ENCODE results near the gene ATF2. TPM values are rescaled to one million over a fixed set of nuclear protein-coding genes. Genes with fewer than 3 reads are reported as not detected.
A peak's percentile ranks its signal among the peaks of the same experiment; 100 is the strongest.
"Not testable (repeated sequence)": the region's sequence is repeated elsewhere in the genome, so short reads cannot be mapped to it uniquely, and the experiment has no call there.

The ATF2 gene
- total RNA-seq, 1 donor from 2014 or later: 21.8 TPM

GRCh38 chr2:175123254-175123653, 44.7 kb downstream of the ATF2 start:
- intact Hi-C loops (cut with DNase I): no loop called here
- DNase-seq (no peak), ATAC-seq (ENCODE audit: poor library complexity) (no peak)

- peak; percentile 67 for ATAC-seq (ENCODE audit: poor library complexity)
- DNase-seq: no peak
- intact Hi-C loops (cut with DNase I): loop anchor here (5.0 kb wide), 1 partner anchor 71 kb away; the partner anchor contains the start of gene ATP5MC3
Observed at GRCh38 chr2:175111200-175111657, 56.8 kb downstream of the ATF2 start.

- ATAC-seq (ENCODE audit: poor library complexity); intact Hi-C loops (cut with DNase I); DNase-seq: not testable (repeated sequence)
Observed at GRCh38 chr2:175108091-175108490, 59.9 kb downstream of the ATF2 start.

GRCh38 chr2:175107146-175107545, 60.9 kb downstream of the ATF2 start:
- no peak for ATAC-seq (ENCODE audit: poor library complexity)
- no peak for DNase-seq
- intact Hi-C loops (cut with DNase I): no loop called here

GRCh38 chr2:175103191-175103590, 64.8 kb downstream of the ATF2 start:
- ATAC-seq (ENCODE audit: poor library complexity): no peak
- no peak for DNase-seq
- intact Hi-C loops (cut with DNase I): no loop called here

- no peak for ATAC-seq (ENCODE audit: poor library complexity)
- DNase-seq: no peak
- intact Hi-C loops (cut with DNase I): no loop called here
Observed at GRCh38 chr2:175101514-175101913, 66.5 kb downstream of the ATF2 start.

GRCh38 chr2:175097297-175097696, 70.7 kb downstream of the ATF2 start:
- ATAC-seq (ENCODE audit: poor library complexity) (no peak), DNase-seq (no peak)

GRCh38 chr2:175084117-175084516, 83.9 kb downstream of the ATF2 start:
- intact Hi-C loops (cut with DNase I); ATAC-seq (ENCODE audit: poor library complexity): not testable (repeated sequence)

More at GRCh38 chr2:175097297-175097696, 70.7 kb downstream of the ATF2 start:
- intact Hi-C loops (cut with DNase I): no loop called here

GRCh38 chr2:175080479-175080878, 87.5 kb downstream of the ATF2 start:
- DNase-seq (no peak), ATAC-seq (ENCODE audit: poor library complexity) (no peak)
- intact Hi-C loops (cut with DNase I): no loop called here

More at GRCh38 chr2:175084117-175084516, 83.9 kb downstream of the ATF2 start:
- not testable (repeated sequence) for DNase-seq

- intact Hi-C loops (cut with DNase I): no loop called here
- no peak for ATAC-seq (ENCODE audit: poor library complexity)
Observed at GRCh38 chr2:175076272-175076671, 91.7 kb downstream of the ATF2 start.

GRCh38 chr2:175074478-175074877, 93.5 kb downstream of the ATF2 start:
- ATAC-seq (ENCODE audit: poor library complexity) (no peak), DNase-seq (no peak)
- intact Hi-C loops (cut with DNase I): no loop called here

More at GRCh38 chr2:175076272-175076671, 91.7 kb downstream of the ATF2 start:
- no peak for DNase-seq

- intact Hi-C loops (cut with DNase I): no loop called here
- ATAC-seq (ENCODE audit: poor library complexity): no peak
- no peak for DNase-seq
Observed at GRCh38 chr2:175068534-175068933, 99.5 kb downstream of the ATF2 start.

GRCh38 chr2:175066411-175066810, 101.6 kb downstream of the ATF2 start:
- intact Hi-C loops (cut with DNase I): no loop called here
- DNase-seq (no peak), ATAC-seq (ENCODE audit: poor library complexity) (no peak)

- DNase-seq (no peak), ATAC-seq (ENCODE audit: poor library complexity) (no peak)
- intact Hi-C loops (cut with DNase I): no loop called here
Observed at GRCh38 chr2:175064797-175065196, 103.2 kb downstream of the ATF2 start.

GRCh38 chr2:175063741-175064140, 104.3 kb downstream of the ATF2 start:
- no peak for DNase-seq
- intact Hi-C loops (cut with DNase I): no loop called here
- no peak for ATAC-seq (ENCODE audit: poor library complexity)

GRCh38 chr2:175062787-175063585, 105.0 kb downstream of the ATF2 start:
- no peak for DNase-seq
- intact Hi-C loops (cut with DNase I): no loop called here
- no peak for ATAC-seq (ENCODE audit: poor library complexity)

- intact Hi-C loops (cut with DNase I): no loop called here
- no peak for ATAC-seq (ENCODE audit: poor library complexity)
- DNase-seq: no peak
Observed at GRCh38 chr2:175057078-175057685, 110.8 kb downstream of the ATF2 start.

GRCh38 chr2:175055993-175056392, 112.0 kb downstream of the ATF2 start:
- DNase-seq: no peak
- intact Hi-C loops (cut with DNase I): no loop called here
- ATAC-seq (ENCODE audit: poor library complexity): no peak

GRCh38 chr2:175054340-175054739, 113.7 kb downstream of the ATF2 start:
- no peak for ATAC-seq (ENCODE audit: poor library complexity)
- no peak for DNase-seq
- intact Hi-C loops (cut with DNase I): no loop called here

GRCh38 chr2:175049661-175050060, 118.3 kb downstream of the ATF2 start:
- no peak for ATAC-seq (ENCODE audit: poor library complexity)
- no peak for DNase-seq
- intact Hi-C loops (cut with DNase I): no loop called here

All from Right ventricle myocardium superior (tissue), 1 donor.